ENCODE measurements around the gene SRRM2. TPM values are rescaled to one million over a fixed set of nuclear protein-coding genes. Genes with fewer than 3 reads are reported as not detected.
A peak's percentile ranks its signal among the peaks of the same experiment; 100 is the strongest.

The SRRM2 gene
- total and polyA plus RNA-seq, 2 experiments from 2014 or later: 42.6 to 202 TPM

DNA sequence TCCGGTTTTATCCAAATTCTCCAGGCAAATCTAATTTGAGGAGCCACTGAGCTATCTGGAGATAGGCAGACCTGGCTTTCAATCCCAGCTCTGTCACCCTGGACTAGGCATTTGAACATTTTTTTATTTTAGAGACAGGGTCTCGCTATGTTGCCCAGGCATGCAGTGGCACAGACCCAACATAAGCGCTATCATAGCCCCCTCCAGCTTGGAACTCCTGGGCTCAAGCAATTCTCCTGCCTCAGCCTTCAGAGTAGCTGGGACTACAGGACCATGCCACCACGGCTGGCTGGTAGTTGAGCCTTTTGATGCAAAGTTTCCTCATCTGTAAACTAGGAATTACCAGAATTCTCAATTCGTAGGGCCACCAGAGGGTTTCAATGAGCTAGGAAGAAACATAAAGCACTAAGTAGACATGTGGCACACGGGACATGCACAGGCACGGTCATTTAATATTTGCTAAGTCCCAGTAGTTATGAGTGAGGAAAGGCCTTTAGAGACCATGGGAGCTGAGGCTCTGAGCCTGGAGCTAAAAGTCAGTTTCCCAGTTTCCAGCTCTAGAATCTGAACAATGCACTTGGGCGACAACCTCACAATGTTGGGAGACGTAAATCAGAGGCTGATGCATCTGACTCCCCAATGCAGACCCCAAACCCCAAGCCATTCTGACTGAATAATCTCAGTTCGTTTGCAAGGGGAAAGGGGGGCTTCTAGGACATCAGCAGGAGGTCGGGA is 23.5 kb downstream of the SRRM2 start:
- Histone ChIP-seq H3F3A (ENCODE audit: insufficient read depth) (peaks cover 46% of the 10 kb centered on the region), H3K4me3 (peak overlapping the region; percentile 88), H3K27ac (peak overlapping the region; percentile 61), H2AFZ (no peak overlapping the region; the same call in 1 of the 2 replicates), H3K9me3 (ENCODE audit: low read depth) (no peaks in the 10 kb centered on the region), H3K4me2 (ENCODE audit: unreplicated experiment) (peak overlapping the region; percentile 93), H3K9ac (peak overlapping the region; percentile 94), H3K4me1 (ENCODE audit: insufficient read depth) (peaks cover 21% of the 10 kb centered on the region), H3K27me3 (replicated peaks; ENCODE audit: insufficient read depth) (no peaks in the 10 kb centered on the region), H3K79me2 (ENCODE audit: insufficient read depth) (peaks cover 71% of the 10 kb centered on the region), H3K9me2 (ENCODE audit: insufficient read depth) (no peaks in the 10 kb centered on the region), H4K20me1 (ENCODE audit: insufficient read depth) (no peaks in the 10 kb centered on the region), H3K36me3 (ENCODE audit: low read depth) (peaks cover 12% of the 10 kb centered on the region; the same call in 1 of the 2 replicates)
- TF ChIP-seq EZH2 (IDR thresholded peaks at IDR 0.05; ENCODE audit: insufficient read depth, poor library complexity, severe bottlenecking) (no peak), EZH2phosphoT487 (IDR thresholded peaks at IDR 0.05; ENCODE audit: insufficient read depth, low read depth) (no peak)
- DNase-seq: peak; percentile 44
- in situ Hi-C loops (cut with MboI): no loop called here
- 25% methylated on average over 11 of the region's 11 CpGs for WGBS, 2 experiments (ENCODE audit: low coverage in 1 of 2, low lambda C conversion rate in 2 of 2, missing lambda C conversion rate in 2 of 2)

DNA sequence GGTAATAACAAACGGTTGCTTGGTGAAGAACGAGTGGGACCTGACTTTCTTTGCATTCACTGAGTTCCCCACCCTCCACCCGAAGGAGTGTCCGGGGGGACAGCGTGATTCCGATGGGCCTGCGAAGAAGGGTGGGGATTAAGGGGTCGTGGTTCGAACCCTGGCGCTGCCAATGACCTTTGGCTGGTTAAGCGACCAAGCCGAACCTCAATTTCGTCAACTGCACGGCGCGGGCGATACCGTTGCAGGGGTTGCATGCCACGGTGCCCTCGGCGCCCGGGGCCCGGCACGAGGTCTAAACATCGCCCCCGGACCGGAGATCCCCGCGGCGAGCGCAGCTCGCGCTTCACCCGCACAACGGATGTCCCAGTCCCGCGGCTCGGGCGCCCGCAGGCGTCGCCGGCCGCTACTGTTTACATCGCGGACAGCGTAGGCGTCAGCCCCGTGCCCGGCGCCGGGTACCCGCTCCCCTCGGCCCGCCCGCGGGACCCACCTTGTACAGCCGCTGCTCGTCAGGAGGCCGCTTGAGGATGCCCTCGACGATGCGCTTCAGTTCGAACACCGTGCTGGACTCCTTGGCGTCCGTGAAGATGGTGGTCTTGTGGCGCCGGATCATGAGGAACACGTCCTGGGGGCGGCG is 24.2 kb downstream of the SRRM2 start:
- TF ChIP-seq EZH2phosphoT487 (IDR thresholded peaks at IDR 0.05; ENCODE audit: insufficient read depth, low read depth): no peak
- TF ChIP-seq EZH2 (IDR thresholded peaks at IDR 0.05; ENCODE audit: insufficient read depth, poor library complexity, severe bottlenecking): no peak

DNA sequence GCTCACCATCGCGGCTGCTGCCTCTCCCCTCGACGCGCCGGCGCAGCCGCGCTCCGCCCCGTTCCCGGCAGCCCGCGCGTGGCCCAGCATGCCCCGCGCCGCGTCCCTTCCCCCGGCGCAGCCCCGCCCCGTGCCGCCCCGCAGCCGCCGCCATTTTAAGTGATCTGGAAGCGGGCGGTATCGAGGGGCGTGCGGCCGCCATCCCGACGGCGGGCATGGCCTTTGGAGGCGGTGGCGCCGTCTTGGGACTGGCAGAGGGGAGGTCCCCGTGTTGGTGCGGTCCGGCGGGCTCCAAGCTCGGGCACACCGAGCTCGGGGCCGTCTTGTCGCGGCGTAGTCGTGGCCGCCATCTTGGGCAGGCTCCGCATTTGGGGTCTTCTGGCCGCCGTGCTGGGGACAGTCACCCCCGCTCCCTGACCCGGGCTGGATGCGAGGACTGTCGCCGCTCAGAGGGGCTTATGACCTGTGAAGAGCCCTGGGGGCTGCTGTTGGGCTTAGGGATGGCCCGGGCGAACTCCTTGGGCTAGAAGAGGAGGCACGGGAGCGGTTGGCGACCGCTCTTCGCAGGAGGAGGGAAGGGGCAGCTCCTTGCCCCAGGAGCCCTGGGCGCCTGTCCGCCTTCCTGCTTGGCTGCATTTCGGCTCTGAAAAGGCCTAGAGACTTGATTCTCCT is 24.9 kb downstream of the SRRM2 start, which contains the start of gene ELOB:
Gene ELOB (minus strand): TSS at position 50 of the 672 bp plus-strand sequence. CDS start 41 bp downstream, at position 9.
- no peaks in the 10 kb centered on the region for H3K9me2 ChIP-seq (ENCODE audit: insufficient read depth)
- peaks cover 32% of the 10 kb centered on the region for H3F3A ChIP-seq (ENCODE audit: insufficient read depth)
- peak within 1 kb of the TSS; percentile 73 for H2AFZ ChIP-seq
- no peaks in the 10 kb centered on the region for H4K20me1 ChIP-seq (ENCODE audit: insufficient read depth)
- peaks cover 21% of the 10 kb centered on the region for H3K4me1 ChIP-seq (ENCODE audit: insufficient read depth)
- peak within 1 kb of the TSS; percentile 88 for H3K4me3 ChIP-seq
- in situ Hi-C loops (cut with MboI): no loop called here
- peak within 1 kb of the TSS; percentile 93 for H3K27ac ChIP-seq
- WGBS, 2 experiments (ENCODE audit: low coverage in 1 of 2, low lambda C conversion rate in 2 of 2, missing lambda C conversion rate in 2 of 2): 0 to 4% methylated on average over 34 to 61 of the region's 70 CpGs
- peak; percentile 96 for DNase-seq
- peak within 1 kb of the TSS; percentile 99 for H3K9ac ChIP-seq
- H3K9me3 ChIP-seq (ENCODE audit: low read depth): no peaks in the 10 kb centered on the region
- TF ChIP-seq EZH2phosphoT487 (IDR thresholded peaks at IDR 0.05; ENCODE audit: insufficient read depth, low read depth) (no peak), EZH2 (IDR thresholded peaks at IDR 0.05; ENCODE audit: insufficient read depth, poor library complexity, severe bottlenecking) (no peak)
- no peaks in the 10 kb centered on the region for H3K27me3 ChIP-seq (replicated peaks; ENCODE audit: insufficient read depth)
- H3K36me3 ChIP-seq (ENCODE audit: low read depth): 0 out of 2 replicates have a peak, but pooled peaks cover 6% of the 10 kb centered on the region
- H3K79me2 ChIP-seq (ENCODE audit: insufficient read depth): peaks cover 58% of the 10 kb centered on the region
- H3K4me2 ChIP-seq (ENCODE audit: unreplicated experiment): peak within 1 kb of the TSS; percentile 95

More for the DNA sequence above, 24.2 kb downstream of the SRRM2 start:
- peak; percentile 71 for DNase-seq
- Histone ChIP-seq H3K9me2 (ENCODE audit: insufficient read depth) (no peaks in the 10 kb centered on the region), H3K4me2 (ENCODE audit: unreplicated experiment) (peak overlapping the region; percentile 93), H3K9me3 (ENCODE audit: low read depth) (no peaks in the 10 kb centered on the region), H3K27me3 (replicated peaks; ENCODE audit: insufficient read depth) (no peaks in the 10 kb centered on the region), H2AFZ (peak overlapping the region; percentile 58; the same call in 1 of the 2 replicates), H3K9ac (peak overlapping the region; percentile 94), H3F3A (ENCODE audit: insufficient read depth) (peaks cover 39% of the 10 kb centered on the region), H3K4me3 (peak overlapping the region; percentile 88), H3K36me3 (ENCODE audit: low read depth) (peaks cover 6% of the 10 kb centered on the region; the same call in 1 of the 2 replicates), H3K4me1 (ENCODE audit: insufficient read depth) (peaks cover 21% of the 10 kb centered on the region), H3K79me2 (ENCODE audit: insufficient read depth) (peaks cover 64% of the 10 kb centered on the region), H3K27ac (peak overlapping the region; percentile 61), H4K20me1 (ENCODE audit: insufficient read depth) (no peaks in the 10 kb centered on the region)
- WGBS, 2 experiments (ENCODE audit: low coverage in 1 of 2, low lambda C conversion rate in 2 of 2, missing lambda C conversion rate in 2 of 2): 0 to 1% methylated on average over 48 to 50 of the region's 72 CpGs
- in situ Hi-C loops (cut with MboI): no loop called here

Data from GM23248 (cell line).